H54 (cell line): ENCODE results near the gene CCDC167.

Source experiments
- DNase-seq: peaks from one replicate; pipeline ENCODE4 v3.0.0; 2011; ENCODE audit warnings: low spot score, mixed read lengths; ENCODE audit not compliant: insufficient read length
- FAIRE-seq: peaks from 3 replicates; lab custom pipeline; 2011; peaks lifted over from hg19 to GRCh38; lab: Jason Lieb, UNC
- POLR2A ChIP-seq: IDR thresholded peaks from 2 replicates; pipeline ENCODE4 v1.6.1; 2011; ENCODE audit warnings: low read depth, mild to moderate bottlenecking, low read length

Gene CCDC167

GRCh38 chr6:37484786-37485170 lies 14.9 kb downstream of the CCDC167 start:
- no peak for TF ChIP-seq POLR2A
- DNase-seq (no peak), FAIRE-seq (no peak)

GRCh38 chr6:37483917-37484785 lies 15.5 kb downstream of the CCDC167 start:
- TF ChIP-seq POLR2A, result no peak
- DNase-seq (peak; percentile 70), FAIRE-seq (no peak)

- TF ChIP-seq POLR2A, result no peak
- FAIRE-seq (no peak), DNase-seq (no peak)
Observed at GRCh38 chr6:37483252-37483901, 16.3 kb downstream of the CCDC167 start.

GRCh38 chr6:37482606-37483251 lies 17.0 kb downstream of the CCDC167 start:
- FAIRE-seq, result no peak

GRCh38 chr6:37481711-37482605 lies 17.7 kb downstream of the CCDC167 start:
- no peak for TF ChIP-seq POLR2A
- no peak for FAIRE-seq
- DNase-seq, result no peak

More at GRCh38 chr6:37482606-37483251, 17.0 kb downstream of the CCDC167 start:
- DNase-seq, result no peak
- TF ChIP-seq POLR2A, result no peak

GRCh38 chr6:37480951-37481534 lies 18.6 kb downstream of the CCDC167 start:
- FAIRE-seq (no peak), DNase-seq (no peak)
- TF ChIP-seq POLR2A, result no peak

- FAIRE-seq, result no peak
- TF ChIP-seq POLR2A, result no peak
- DNase-seq, result no peak
Observed at GRCh38 chr6:37480118-37480736, 19.5 kb downstream of the CCDC167 start.

GRCh38 chr6:37479266-37479854 lies 20.3 kb downstream of the CCDC167 start:
- no peak for TF ChIP-seq POLR2A
- FAIRE-seq, result no peak
- DNase-seq, result no peak

- no peak for FAIRE-seq
- no peak for TF ChIP-seq POLR2A
- DNase-seq, result no peak
Observed at GRCh38 chr6:37478827-37479226, 20.9 kb downstream of the CCDC167 start.

GRCh38 chr6:37477656-37478435 lies 21.8 kb downstream of the CCDC167 start:
- TF ChIP-seq POLR2A, result no peak
- no peak for FAIRE-seq

GRCh38 chr6:37477191-37477590 lies 22.5 kb downstream of the CCDC167 start:
- DNase-seq (no peak), FAIRE-seq (no peak)
- TF ChIP-seq POLR2A, result no peak

More at GRCh38 chr6:37477656-37478435, 21.8 kb downstream of the CCDC167 start:
- DNase-seq, result no peak
